ENCODE measurements around the gene KIFC3.
"Not testable (repeated sequence)": the region's sequence is repeated elsewhere in the genome, so short reads cannot be mapped to it uniquely, and the experiment has no call there.

The KIFC3 gene

GRCh38 chr16:57799600-57800199, 2.6 kb downstream of the KIFC3 start:
- Histone ChIP-seq H3K4me3 (ENCODE audit: low read depth in 1 of 2, low read length in 2 of 2) (no peak overlapping the region), H3K9me3 (ENCODE audit: control insufficient read depth in 1 of 2, low read length in 2 of 2) (no peaks in the 10 kb centered on the region), H3K4me1 (ENCODE audit: control insufficient read depth in 1 of 2, insufficient read depth in 2 of 2, low read length in 2 of 2) (peaks cover 18 to 42% of the 10 kb centered on the region in 2 donors), H3K36me3 (ENCODE audit: control insufficient read depth in 1 of 2, insufficient read depth in 2 of 2, low read length in 2 of 2) (peaks cover 0 to 14% of the 10 kb centered on the region in 2 donors), H3K27me3 (ENCODE audit: low read depth, low read length) (no peaks in the 10 kb centered on the region), H3K27ac (ENCODE audit: low read length) (no peak overlapping the region)

DNA sequence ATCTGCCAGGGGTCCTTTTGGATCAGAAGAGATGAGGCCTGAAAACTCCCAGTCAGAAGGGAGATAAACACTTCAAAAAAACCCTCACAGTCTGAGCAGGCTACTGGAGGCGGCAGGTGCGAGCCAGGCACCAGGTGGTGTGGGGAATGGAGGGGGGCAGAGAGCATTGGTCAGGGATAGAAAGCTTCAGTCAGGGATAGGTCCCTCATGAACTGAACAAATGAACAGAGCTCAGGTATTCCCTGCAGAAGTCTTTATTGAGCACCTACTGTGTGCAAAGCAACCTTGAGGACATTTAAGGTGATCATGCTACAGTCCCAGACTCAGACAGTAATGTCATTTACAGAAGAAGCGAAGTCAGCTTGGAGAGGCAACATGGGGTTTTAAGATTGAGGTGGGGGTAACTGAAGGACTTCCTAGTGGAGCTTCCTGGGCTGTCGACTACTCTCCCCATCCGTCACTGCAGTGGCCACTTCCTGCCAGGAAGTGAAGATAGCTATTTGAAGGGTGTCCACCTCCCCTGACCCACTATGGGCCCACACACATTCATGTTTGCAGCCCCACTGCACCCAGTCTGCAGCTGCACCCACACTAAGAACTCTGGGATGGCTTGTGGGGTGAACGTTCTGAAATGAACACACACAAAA, 3.2 kb downstream of the KIFC3 start:
- Histone ChIP-seq H3K27ac (ENCODE audit: low read length) (no peak overlapping the region), H3K27me3 (ENCODE audit: low read depth, low read length) (no peaks in the 10 kb centered on the region), H3K4me1 (ENCODE audit: control insufficient read depth in 1 of 2, insufficient read depth in 2 of 2, low read length in 2 of 2) (peaks cover 18 to 40% of the 10 kb centered on the region in 2 donors), H3K4me3 (ENCODE audit: low read depth in 1 of 2, low read length in 2 of 2) (no peak overlapping the region), H3K9me3 (ENCODE audit: control insufficient read depth in 1 of 2, low read length in 2 of 2) (no peaks in the 10 kb centered on the region), H3K36me3 (ENCODE audit: control insufficient read depth in 1 of 2, insufficient read depth in 2 of 2, low read length in 2 of 2) (peaks cover 0 to 20% of the 10 kb centered on the region in 2 donors)

DNA sequence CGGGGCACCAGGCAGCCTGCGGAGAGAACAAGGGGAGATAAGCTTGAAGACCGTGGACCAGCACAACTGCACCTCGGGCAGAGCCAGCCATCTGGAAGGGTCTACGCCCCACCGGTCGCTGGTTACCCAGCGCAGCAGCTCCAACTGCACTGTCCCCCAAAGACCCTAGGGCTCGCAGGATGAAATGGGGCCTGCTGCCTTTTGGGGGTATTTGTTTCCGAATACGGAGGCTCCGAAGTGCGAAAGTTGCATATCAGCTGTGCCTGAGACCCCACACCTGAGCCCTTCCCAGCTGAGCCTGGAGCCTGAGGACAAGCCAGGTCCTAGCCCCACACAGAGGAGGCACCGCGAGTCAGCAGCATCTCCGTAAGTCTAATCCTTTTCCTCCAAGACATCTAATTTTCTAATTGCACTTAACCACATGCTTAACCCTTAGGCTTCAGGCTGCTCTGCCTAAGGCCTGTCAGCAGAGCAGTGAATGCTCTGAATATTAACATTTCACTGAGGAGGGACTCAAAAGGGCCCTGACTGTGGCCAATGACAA, 4.0 kb downstream of the KIFC3 start:
- Histone ChIP-seq H3K36me3 (ENCODE audit: control insufficient read depth in 1 of 2, insufficient read depth in 2 of 2, low read length in 2 of 2) (peaks cover 0 to 24% of the 10 kb centered on the region in 2 donors), H3K27ac (ENCODE audit: low read length) (no peak overlapping the region), H3K27me3 (ENCODE audit: low read depth, low read length) (no peaks in the 10 kb centered on the region), H3K9me3 (ENCODE audit: control insufficient read depth in 1 of 2, low read length in 2 of 2) (no peaks in the 10 kb centered on the region), H3K4me3 (ENCODE audit: low read depth in 1 of 2, low read length in 2 of 2) (no peak overlapping the region), H3K4me1 (ENCODE audit: control insufficient read depth in 1 of 2, insufficient read depth in 2 of 2, low read length in 2 of 2) (peaks cover 18 to 32% of the 10 kb centered on the region in 2 donors)

DNA sequence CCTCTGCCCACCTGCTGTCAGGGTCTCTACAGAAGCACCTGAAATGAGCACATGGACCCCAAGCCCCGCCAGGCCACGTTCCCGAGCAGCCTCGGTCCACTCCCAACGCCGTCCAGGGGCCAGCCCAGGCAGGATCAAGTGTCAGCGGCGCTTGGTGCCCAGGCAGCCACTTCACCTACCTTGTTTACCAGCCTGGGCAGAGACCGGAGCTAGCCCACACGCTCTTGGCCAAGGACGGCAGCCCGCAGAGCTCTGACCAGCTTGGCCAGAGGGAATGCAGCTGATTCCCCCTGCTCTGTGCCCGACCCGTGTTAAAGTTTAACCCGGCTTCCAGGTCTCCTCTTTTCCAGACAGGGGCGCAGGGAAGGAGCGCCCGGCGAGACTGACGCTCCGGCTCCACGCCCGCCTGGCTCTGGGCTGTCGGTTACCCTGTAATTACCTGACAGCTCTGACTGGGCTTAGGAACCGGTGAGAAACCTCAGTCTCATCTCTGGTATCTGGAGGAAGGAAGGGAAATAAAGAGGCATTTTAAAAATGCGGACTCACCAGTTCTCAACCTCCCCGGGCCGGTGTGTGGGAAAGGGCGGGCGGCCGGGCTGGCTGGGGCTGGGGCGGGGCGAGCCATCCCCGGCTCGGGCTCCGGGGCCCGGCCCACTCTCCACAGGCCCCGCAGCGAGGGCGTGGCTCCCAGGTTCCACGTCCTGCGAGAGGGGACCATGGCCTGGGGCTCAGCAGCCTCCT, 4.6 kb downstream of the KIFC3 start:
- Histone ChIP-seq H3K4me1 (ENCODE audit: control insufficient read depth in 1 of 2, insufficient read depth in 2 of 2, low read length in 2 of 2) (peaks cover 18 to 26% of the 10 kb centered on the region in 2 donors), H3K27ac (ENCODE audit: low read length) (no peak overlapping the region), H3K9me3 (ENCODE audit: control insufficient read depth in 1 of 2, low read length in 2 of 2) (no peaks in the 10 kb centered on the region), H3K4me3 (ENCODE audit: low read depth in 1 of 2, low read length in 2 of 2) (no peak overlapping the region), H3K36me3 (ENCODE audit: control insufficient read depth in 1 of 2, insufficient read depth in 2 of 2, low read length in 2 of 2) (peaks cover 0 to 24% of the 10 kb centered on the region in 2 donors), H3K27me3 (ENCODE audit: low read depth, low read length) (no peaks in the 10 kb centered on the region)

DNA sequence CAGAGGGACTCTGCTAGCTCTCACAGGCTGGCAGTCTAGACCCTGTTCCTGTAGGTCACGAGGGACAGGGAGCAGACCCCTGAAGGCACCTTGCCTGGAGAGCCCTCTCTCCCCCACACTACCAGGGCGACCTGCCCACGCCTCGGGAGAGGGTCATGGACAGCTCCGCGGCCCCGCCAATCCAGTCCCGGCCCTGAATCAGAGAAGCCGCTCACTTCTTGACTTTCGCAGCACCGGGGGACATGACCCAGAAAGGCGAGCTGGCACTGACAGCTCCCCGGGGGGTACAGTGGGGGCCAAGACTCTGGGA, 5.1 kb downstream of the KIFC3 start:
- Histone ChIP-seq H3K36me3 (ENCODE audit: control insufficient read depth in 1 of 2, insufficient read depth in 2 of 2, low read length in 2 of 2) (peaks cover 0 to 29% of the 10 kb centered on the region in 2 donors), H3K4me1 (ENCODE audit: control insufficient read depth in 1 of 2, insufficient read depth in 2 of 2, low read length in 2 of 2) (peaks cover 18 to 23% of the 10 kb centered on the region in 2 donors), H3K4me3 (ENCODE audit: low read depth in 1 of 2, low read length in 2 of 2) (no peak overlapping the region), H3K27ac (ENCODE audit: low read length) (no peak overlapping the region), H3K27me3 (ENCODE audit: low read depth, low read length) (no peaks in the 10 kb centered on the region), H3K9me3 (ENCODE audit: control insufficient read depth in 1 of 2, low read length in 2 of 2) (no peaks in the 10 kb centered on the region)

GRCh38 chr16:57796014-57796413, 6.3 kb downstream of the KIFC3 start:
- Histone ChIP-seq H3K4me1 (ENCODE audit: control insufficient read depth in 1 of 2, insufficient read depth in 2 of 2, low read length in 2 of 2) (peaks cover 9 to 17% of the 10 kb centered on the region in 2 donors), H3K36me3 (ENCODE audit: control insufficient read depth in 1 of 2, insufficient read depth in 2 of 2, low read length in 2 of 2) (peaks cover 0 to 40% of the 10 kb centered on the region in 2 donors)
- not testable (repeated sequence) for H3K27me3 ChIP-seq (ENCODE audit: low read depth, low read length); H3K4me3 ChIP-seq (ENCODE audit: low read depth in 1 of 2, low read length in 2 of 2); H3K9me3 ChIP-seq (ENCODE audit: control insufficient read depth in 1 of 2, low read length in 2 of 2); H3K27ac ChIP-seq (ENCODE audit: low read length)

DNA sequence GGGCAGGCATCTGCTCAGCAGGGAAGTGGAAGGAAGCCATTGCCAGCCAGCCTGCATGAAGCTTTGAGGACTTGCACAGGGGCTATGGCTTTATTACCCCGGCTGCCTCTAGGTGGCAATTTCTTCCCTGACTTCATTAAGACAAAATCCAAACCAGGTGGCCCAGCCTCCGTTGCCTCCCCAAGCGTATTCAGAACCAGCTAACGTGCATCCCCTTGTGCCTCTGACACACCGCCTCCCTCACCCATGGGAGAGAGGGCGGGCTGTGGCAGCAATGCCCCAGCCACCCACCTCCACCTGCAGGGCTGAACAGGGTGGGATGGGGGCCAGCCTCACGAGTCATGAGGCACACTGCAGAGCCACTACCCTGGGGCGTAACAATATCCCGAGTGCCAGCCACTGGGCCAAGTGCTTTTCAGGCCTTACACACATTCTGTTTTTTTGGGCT, 6.8 kb downstream of the KIFC3 start:
- Histone ChIP-seq H3K27ac (ENCODE audit: low read length) (no peak overlapping the region), H3K4me1 (ENCODE audit: control insufficient read depth in 1 of 2, insufficient read depth in 2 of 2, low read length in 2 of 2) (peaks cover 4 to 12% of the 10 kb centered on the region in 2 donors), H3K4me3 (ENCODE audit: low read depth in 1 of 2, low read length in 2 of 2) (no peak overlapping the region), H3K27me3 (ENCODE audit: low read depth, low read length) (no peaks in the 10 kb centered on the region), H3K36me3 (ENCODE audit: control insufficient read depth in 1 of 2, insufficient read depth in 2 of 2, low read length in 2 of 2) (peaks cover 0 to 42% of the 10 kb centered on the region in 2 donors), H3K9me3 (ENCODE audit: control insufficient read depth in 1 of 2, low read length in 2 of 2) (no peaks in the 10 kb centered on the region)

DNA sequence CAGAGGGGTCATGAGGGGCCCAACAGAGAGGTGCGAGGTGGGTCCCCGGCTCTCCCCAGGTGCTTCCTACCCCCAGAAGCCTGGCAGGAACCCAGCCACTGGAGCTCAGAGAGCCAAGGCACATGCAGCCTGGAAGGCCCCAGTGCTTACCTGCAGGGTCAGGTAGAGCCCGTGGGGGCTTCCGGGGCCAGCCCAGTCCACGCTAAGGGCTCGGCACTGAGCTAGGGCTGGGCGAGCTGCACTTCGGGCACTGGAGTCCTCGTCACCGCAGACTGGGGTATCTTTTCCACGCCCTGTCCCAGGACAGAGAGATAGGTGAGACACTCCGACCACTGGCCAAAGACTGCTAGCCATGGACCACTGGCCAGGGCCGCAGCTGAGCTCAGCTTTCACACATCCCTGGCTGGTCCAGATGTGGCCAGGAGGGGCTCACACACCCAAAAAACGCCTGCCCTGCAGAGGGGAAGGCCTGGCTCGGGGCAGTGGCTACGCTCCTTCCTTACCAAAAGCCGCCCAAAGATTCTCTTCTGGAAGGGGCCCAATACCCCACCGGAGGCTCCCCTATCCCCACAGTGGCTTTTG, 7.4 kb downstream of the KIFC3 start:
- no peak overlapping the region for H3K4me3 ChIP-seq (ENCODE audit: low read depth in 1 of 2, low read length in 2 of 2)

GRCh38 chr16:57791893-57792461, 10.3 kb downstream of the KIFC3 start:
- no peaks in the 10 kb centered on the region for H3K27me3 ChIP-seq (ENCODE audit: low read depth, low read length)
- H3K4me1 ChIP-seq (ENCODE audit: control insufficient read depth in 1 of 2, insufficient read depth in 2 of 2, low read length in 2 of 2), result peaks cover 0 to 6% of the 10 kb centered on the region in 2 donors
- H3K27ac ChIP-seq (ENCODE audit: low read length), result no peak overlapping the region
- H3K9me3 ChIP-seq (ENCODE audit: control insufficient read depth in 1 of 2, low read length in 2 of 2), result no peaks in the 10 kb centered on the region
- H3K36me3 ChIP-seq (ENCODE audit: control insufficient read depth in 1 of 2, insufficient read depth in 2 of 2, low read length in 2 of 2), result peaks cover 4 to 39% of the 10 kb centered on the region in 2 donors
- H3K4me3 ChIP-seq (ENCODE audit: low read depth in 1 of 2, low read length in 2 of 2), result no peak overlapping the region

More for the DNA sequence above, 7.4 kb downstream of the KIFC3 start:
- Histone ChIP-seq H3K9me3 (ENCODE audit: control insufficient read depth in 1 of 2, low read length in 2 of 2) (no peaks in the 10 kb centered on the region), H3K27ac (ENCODE audit: low read length) (no peak overlapping the region), H3K36me3 (ENCODE audit: control insufficient read depth in 1 of 2, insufficient read depth in 2 of 2, low read length in 2 of 2) (peaks cover 0 to 44% of the 10 kb centered on the region in 2 donors), H3K4me1 (ENCODE audit: control insufficient read depth in 1 of 2, insufficient read depth in 2 of 2, low read length in 2 of 2) (peaks cover 4 to 7% of the 10 kb centered on the region in 2 donors), H3K27me3 (ENCODE audit: low read depth, low read length) (no peaks in the 10 kb centered on the region)

DNA sequence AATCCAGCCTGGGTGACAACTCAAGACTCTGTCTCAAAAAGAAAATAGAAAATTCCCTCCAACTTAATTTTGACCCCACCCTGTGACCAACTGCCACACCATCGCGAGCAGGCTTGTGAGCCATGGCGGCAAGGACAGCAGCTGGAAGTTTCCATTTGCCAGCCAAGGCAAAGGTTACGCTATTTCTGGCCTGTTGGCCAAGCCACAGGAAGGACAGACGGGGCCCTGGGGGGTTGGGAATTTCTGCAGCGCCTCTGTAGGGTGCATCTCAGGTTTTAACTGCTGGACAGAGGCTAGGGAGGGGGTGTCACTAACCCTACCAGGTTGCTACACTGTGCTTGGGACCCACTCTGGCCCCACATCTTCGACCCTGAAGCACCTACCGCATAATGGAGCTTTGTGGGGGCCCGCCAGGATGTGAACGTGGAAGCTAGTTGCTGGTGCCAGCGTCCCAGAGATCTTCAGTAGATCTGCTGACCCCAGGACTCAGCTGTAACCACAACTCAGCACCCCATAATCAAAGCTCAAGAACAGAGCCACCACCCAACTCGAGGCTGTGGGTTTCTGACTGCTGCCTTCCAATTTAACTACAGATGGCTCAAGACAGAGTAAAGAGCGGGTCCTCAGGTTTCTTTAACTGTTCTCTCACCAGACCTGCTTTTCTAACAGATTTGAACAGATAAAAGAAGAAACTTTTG, 10.9 kb downstream of the KIFC3 start:
- H3K36me3 ChIP-seq (ENCODE audit: control insufficient read depth in 1 of 2, insufficient read depth in 2 of 2, low read length in 2 of 2), result peaks cover 4 to 36% of the 10 kb centered on the region in 2 donors
- H3K27ac ChIP-seq (ENCODE audit: low read length), result no peak overlapping the region
- H3K4me1 ChIP-seq (ENCODE audit: control insufficient read depth in 1 of 2, insufficient read depth in 2 of 2, low read length in 2 of 2), result peaks cover 0 to 12% of the 10 kb centered on the region in 2 donors
- no peaks in the 10 kb centered on the region for H3K27me3 ChIP-seq (ENCODE audit: low read depth, low read length)
- H3K9me3 ChIP-seq (ENCODE audit: control insufficient read depth in 1 of 2, low read length in 2 of 2), result no peaks in the 10 kb centered on the region
- no peak overlapping the region for H3K4me3 ChIP-seq (ENCODE audit: low read depth in 1 of 2, low read length in 2 of 2)

Measured in muscle layer of duodenum (tissue), 2 donors.